Measurements from ENCODE around the gene KDM3B.

KDM3B gene

DNA sequence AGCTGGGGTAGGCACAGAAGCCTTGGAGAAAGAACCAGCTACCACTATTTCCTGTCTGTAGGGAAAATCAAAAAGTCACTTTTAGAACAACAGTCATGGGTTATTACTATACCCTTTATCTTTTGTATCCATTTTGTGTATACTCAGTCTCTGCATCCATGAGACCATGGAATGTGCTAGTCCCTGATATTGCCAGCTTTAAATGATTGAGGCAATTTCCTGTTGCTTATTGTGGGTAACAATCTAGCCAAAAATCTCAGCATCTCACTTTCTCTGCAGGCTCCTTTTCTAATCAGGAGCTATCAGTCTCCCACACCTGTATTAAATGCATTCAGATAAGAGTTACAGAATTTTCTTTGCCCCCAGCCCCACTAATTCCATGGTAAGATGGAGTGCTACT lies 968 bp upstream of the KDM3B start:
- H3K9me3 ChIP-seq (ENCODE audit: insufficient read depth, low read depth, low read length): peaks cover 5% of the 10 kb centered on the region; the same call in 1 of the 2 replicates
- H3K4me1 ChIP-seq (ENCODE audit: insufficient read depth, low read length): peaks cover 18% of the 10 kb centered on the region
- peaks cover 33% of the 10 kb centered on the region for H3K36me3 ChIP-seq (ENCODE audit: insufficient read depth, low read length)
- no peak overlapping the region for H3K4me3 ChIP-seq (ENCODE audit: low read length)
- no peaks in the 10 kb centered on the region for H3K27me3 ChIP-seq (ENCODE audit: insufficient read depth, low read length)
- H3K9ac ChIP-seq (ENCODE audit: low read depth, low read length): no peak overlapping the region
- H3K27ac ChIP-seq (ENCODE audit: low read depth, low read length): no peak overlapping the region

DNA sequence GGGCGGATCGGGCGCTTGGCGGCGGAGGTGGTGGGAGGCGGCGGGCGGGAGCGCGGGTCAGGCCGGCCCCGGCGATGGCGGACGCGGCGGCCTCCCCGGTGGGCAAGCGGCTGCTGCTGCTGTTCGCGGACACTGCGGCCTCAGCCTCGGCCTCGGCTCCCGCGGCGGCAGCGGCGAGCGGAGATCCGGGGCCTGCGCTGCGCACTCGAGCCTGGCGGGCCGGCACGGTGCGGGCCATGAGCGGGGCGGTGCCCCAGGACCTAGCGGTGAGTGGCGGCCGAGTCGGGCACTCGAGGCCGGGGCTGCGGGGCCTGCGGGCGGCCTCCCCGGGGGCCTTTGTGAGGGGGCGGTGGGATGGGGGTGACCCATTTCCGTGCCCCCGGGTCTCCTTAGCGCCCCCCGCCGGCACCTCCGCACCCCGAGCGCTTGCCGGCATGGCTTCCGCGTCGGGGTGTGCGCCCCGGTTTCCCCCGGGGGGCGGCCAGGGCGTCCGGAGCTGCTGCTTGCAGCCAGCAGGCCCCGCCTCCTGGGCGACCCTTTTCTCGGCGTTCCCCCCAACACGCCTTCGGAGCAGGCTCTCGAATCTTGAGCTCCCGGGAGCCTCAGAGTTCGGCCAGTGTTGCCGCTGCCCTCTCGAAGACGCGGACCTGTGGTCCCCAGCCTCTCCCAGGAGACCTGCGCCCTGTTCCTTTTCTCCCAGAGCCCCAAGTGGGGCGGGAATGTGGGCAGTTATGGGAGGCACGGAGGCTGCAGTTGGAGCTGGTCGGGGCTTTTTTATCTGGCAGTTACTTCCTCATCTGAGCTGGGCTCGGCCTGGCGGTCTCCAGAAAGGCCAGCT lies 456 bp downstream of the KDM3B start:
- WGBS: under 1% methylated on average over 88 of the region's 88 CpGs
- Histone ChIP-seq H3K9ac (ENCODE audit: low read depth, low read length) (peak overlapping the region; percentile 95), H3K9me3 (ENCODE audit: insufficient read depth, low read depth, low read length) (peaks cover 5% of the 10 kb centered on the region; the same call in 1 of the 2 replicates), H3K27me3 (ENCODE audit: insufficient read depth, low read length) (no peaks in the 10 kb centered on the region), H3K4me3 (ENCODE audit: low read length) (peak overlapping the region; percentile 98), H3K27ac (ENCODE audit: low read depth, low read length) (peak overlapping the region; percentile 91), H3K36me3 (ENCODE audit: insufficient read depth, low read length) (peaks cover 18% of the 10 kb centered on the region), H3K4me1 (ENCODE audit: insufficient read depth, low read length) (peaks cover 18% of the 10 kb centered on the region)

DNA sequence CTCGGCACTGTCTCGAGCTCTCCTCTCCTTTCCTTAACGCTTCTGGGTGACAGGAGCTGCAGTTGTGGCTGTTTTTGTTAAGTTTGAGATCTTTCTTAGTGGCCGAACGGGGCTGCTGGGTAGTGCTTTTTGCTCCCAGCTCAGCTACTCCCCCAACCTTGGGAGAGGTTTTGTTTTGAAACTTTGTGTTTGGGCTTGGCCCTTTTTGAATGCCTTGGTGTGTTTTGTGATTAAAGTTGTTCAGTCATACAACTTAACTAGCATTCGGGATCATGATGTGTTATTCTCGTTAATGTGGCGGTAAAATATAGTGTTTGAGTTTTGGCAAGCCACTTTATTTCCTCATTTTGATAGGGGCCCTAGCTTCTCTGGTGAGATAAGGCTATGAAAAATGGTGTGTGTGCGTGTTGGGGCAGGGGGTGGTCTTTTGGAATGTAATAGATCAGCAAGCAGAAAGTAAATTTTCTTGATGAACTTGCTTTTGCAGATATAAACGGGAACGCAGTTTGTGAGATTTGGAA lies 1.1 kb downstream of the KDM3B start:
- peak overlapping the region; percentile 95 for H3K9ac ChIP-seq (ENCODE audit: low read depth, low read length)
- H3K4me1 ChIP-seq (ENCODE audit: insufficient read depth, low read length): peaks cover 18% of the 10 kb centered on the region
- 8% methylated on average over 11 of the region's 11 CpGs for whole genome bisulfite sequencing
- H3K27me3 ChIP-seq (ENCODE audit: insufficient read depth, low read length): no peaks in the 10 kb centered on the region
- H3K9me3 ChIP-seq (ENCODE audit: insufficient read depth, low read depth, low read length): peaks cover 5% of the 10 kb centered on the region; the same call in 1 of the 2 replicates
- peak overlapping the region; percentile 91 for H3K27ac ChIP-seq (ENCODE audit: low read depth, low read length)
- peaks cover 12% of the 10 kb centered on the region for H3K36me3 ChIP-seq (ENCODE audit: insufficient read depth, low read length)
- H3K4me3 ChIP-seq (ENCODE audit: low read length): peak overlapping the region; percentile 98

DNA sequence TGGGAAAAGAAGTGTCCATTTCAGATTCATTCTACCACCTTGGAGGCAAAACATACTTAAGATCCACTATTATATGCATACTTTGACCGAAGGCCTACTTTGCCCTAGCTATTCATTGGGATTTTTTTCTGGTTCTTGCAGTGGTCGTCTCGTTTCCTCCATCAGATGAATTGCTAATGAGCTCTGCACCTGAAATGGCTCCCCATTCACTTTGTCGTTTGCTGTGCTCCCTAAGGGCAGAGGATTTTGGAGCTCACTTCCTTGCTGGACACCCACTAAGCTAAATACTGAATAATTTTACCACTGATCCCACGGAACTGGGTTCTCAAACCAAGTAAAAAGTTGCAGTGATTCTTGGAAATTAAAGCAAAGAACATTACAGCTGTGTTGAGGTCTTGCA lies 1.9 kb downstream of the KDM3B start:
- Histone ChIP-seq H3K27ac (ENCODE audit: low read depth, low read length) (peak overlapping the region; percentile 91; the same call in 1 of the 2 replicates), H3K27me3 (ENCODE audit: insufficient read depth, low read length) (no peaks in the 10 kb centered on the region), H3K4me3 (ENCODE audit: low read length) (peak overlapping the region; percentile 98), H3K36me3 (ENCODE audit: insufficient read depth, low read length) (peaks cover 4% of the 10 kb centered on the region), H3K4me1 (ENCODE audit: insufficient read depth, low read length) (peaks cover 18% of the 10 kb centered on the region), H3K9me3 (ENCODE audit: insufficient read depth, low read depth, low read length) (peaks cover 5% of the 10 kb centered on the region; the same call in 1 of the 2 replicates), H3K9ac (ENCODE audit: low read depth, low read length) (peak overlapping the region; percentile 95; the same call in 1 of the 2 replicates)
- 16% methylated on average over 5 of the region's 5 CpGs for WGBS

DNA sequence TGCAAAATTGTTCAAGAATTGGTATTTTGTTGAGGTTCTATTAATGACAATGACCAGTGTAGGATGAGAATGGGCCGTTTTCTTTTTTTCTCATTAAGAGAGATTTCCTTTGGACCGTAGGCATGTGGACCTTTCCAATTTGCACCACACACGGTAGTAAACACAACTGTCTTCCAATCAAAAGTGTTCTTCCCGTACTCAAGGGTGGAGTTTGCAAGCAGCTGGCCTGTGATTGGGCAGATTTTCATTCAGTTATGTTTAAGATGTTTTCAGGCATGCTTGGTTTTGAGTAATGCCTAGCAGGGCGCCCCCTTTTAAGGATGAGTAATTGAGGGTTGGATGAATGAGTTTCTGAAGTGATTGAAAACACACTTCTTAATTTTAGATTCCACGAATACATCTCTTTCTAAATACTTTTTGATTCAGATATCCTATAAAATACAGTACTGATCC lies 2.5 kb downstream of the KDM3B start:
- Histone ChIP-seq H3K4me1 (ENCODE audit: insufficient read depth, low read length) (peaks cover 18% of the 10 kb centered on the region), H3K27me3 (ENCODE audit: insufficient read depth, low read length) (no peaks in the 10 kb centered on the region), H3K4me3 (ENCODE audit: low read length) (peak overlapping the region; percentile 98), H3K27ac (ENCODE audit: low read depth, low read length) (no peak overlapping the region; the same call in 1 of the 2 replicates), H3K9me3 (ENCODE audit: insufficient read depth, low read depth, low read length) (peaks cover 5% of the 10 kb centered on the region; the same call in 1 of the 2 replicates), H3K9ac (ENCODE audit: low read depth, low read length) (no peak overlapping the region), H3K36me3 (ENCODE audit: insufficient read depth, low read length) (no peaks in the 10 kb centered on the region)
- 43% methylated on average over 4 of the region's 6 CpGs for whole genome bisulfite sequencing

DNA sequence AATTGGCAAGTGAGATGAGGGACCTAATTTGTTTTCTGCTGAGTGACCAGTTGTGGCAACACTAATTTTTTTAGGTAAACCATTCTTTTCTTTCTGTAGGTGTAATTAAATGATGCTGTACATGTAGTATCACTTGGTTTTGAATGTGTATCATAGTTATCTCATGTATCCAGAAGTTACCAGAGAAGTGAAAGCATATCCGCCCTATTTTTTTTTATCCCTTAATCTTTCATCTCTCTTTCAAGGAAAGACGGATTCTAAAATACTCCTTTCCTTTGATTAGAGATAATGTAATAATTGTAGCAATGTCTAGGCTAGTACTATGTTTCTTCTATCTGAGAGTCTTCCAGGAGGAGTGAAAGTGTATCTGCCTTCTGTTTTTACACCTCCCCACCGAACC lies 7.1 kb downstream of the KDM3B start:
- no CpG with 5 or more reads among the region's 3 CpGs for WGBS
- H3K36me3 ChIP-seq (ENCODE audit: insufficient read depth, low read length): no peaks in the 10 kb centered on the region
- no peaks in the 10 kb centered on the region for H3K9me3 ChIP-seq (ENCODE audit: insufficient read depth, low read depth, low read length)
- no peak overlapping the region for H3K4me3 ChIP-seq (ENCODE audit: low read length)
- no peaks in the 10 kb centered on the region for H3K27me3 ChIP-seq (ENCODE audit: insufficient read depth, low read length)
- H3K9ac ChIP-seq (ENCODE audit: low read depth, low read length): no peak overlapping the region
- peaks cover 14% of the 10 kb centered on the region for H3K4me1 ChIP-seq (ENCODE audit: insufficient read depth, low read length)
- H3K27ac ChIP-seq (ENCODE audit: low read depth, low read length): no peak overlapping the region

DNA sequence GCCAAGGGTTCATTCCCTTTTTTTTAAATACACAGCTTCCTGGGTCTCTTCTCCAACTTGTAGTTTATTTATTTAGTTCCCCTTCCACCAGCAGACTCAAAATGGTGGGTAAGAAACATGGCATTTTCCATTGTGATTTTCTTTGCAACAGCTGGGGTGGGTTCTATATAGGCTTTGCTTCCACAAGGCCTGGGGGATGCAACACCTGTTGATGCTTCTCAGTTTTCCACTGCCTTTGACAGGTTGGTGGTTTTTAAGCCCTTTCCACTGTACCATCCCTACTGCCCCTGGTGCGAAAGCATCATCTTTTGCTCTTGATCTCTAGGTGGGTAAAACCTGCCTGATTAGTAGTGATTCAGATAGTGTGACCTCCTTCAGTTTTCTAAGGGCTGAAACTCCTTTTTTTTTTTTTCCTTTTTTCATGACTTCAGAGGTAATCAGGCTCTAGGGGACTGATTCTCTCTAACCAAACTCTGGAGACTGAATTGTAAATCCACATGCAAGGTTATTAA lies 8.5 kb downstream of the KDM3B start:
- Histone ChIP-seq H3K4me3 (ENCODE audit: low read length) (no peak overlapping the region), H3K4me1 (ENCODE audit: insufficient read depth, low read length) (peaks cover 5% of the 10 kb centered on the region; the same call in 1 of the 2 replicates), H3K9ac (ENCODE audit: low read depth, low read length) (no peak overlapping the region), H3K9me3 (ENCODE audit: insufficient read depth, low read depth, low read length) (no peaks in the 10 kb centered on the region), H3K36me3 (ENCODE audit: insufficient read depth, low read length) (no peaks in the 10 kb centered on the region), H3K27me3 (ENCODE audit: insufficient read depth, low read length) (no peaks in the 10 kb centered on the region), H3K27ac (ENCODE audit: low read depth, low read length) (no peak overlapping the region)
- WGBS: no CpG with 5 or more reads among the region's 1 CpG

DNA sequence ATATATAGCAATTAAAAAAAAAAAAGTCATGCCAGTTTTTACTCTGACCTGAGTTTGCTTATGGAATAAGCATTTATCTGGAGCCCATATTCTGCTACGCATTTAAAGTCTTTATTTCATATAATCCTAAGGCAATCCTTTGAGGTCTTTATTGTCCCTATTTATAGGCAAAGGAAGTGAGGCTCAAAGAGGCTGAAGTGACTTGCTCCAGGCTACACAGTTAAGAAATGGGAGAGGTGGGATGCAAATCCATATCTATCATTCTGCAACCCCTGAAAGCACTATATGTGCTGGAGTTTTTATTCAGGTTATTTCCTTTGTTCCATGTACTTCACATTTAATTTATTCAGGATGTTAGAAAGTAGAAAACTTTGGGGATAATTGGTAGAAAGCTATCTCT lies 12.1 kb downstream of the KDM3B start:
- no peaks in the 10 kb centered on the region for H3K27me3 ChIP-seq (ENCODE audit: insufficient read depth, low read length)
- no peaks in the 10 kb centered on the region for H3K9me3 ChIP-seq (ENCODE audit: insufficient read depth, low read depth, low read length)
- no peaks in the 10 kb centered on the region for H3K36me3 ChIP-seq (ENCODE audit: insufficient read depth, low read length)
- no CpG with 5 or more reads among the region's 1 CpG for WGBS
- peaks cover 5% of the 10 kb centered on the region; the same call in 1 of the 2 replicates for H3K4me1 ChIP-seq (ENCODE audit: insufficient read depth, low read length)
- H3K27ac ChIP-seq (ENCODE audit: low read depth, low read length): no peak overlapping the region
- H3K4me3 ChIP-seq (ENCODE audit: low read length): no peak overlapping the region
- no peak overlapping the region for H3K9ac ChIP-seq (ENCODE audit: low read depth, low read length)

DNA sequence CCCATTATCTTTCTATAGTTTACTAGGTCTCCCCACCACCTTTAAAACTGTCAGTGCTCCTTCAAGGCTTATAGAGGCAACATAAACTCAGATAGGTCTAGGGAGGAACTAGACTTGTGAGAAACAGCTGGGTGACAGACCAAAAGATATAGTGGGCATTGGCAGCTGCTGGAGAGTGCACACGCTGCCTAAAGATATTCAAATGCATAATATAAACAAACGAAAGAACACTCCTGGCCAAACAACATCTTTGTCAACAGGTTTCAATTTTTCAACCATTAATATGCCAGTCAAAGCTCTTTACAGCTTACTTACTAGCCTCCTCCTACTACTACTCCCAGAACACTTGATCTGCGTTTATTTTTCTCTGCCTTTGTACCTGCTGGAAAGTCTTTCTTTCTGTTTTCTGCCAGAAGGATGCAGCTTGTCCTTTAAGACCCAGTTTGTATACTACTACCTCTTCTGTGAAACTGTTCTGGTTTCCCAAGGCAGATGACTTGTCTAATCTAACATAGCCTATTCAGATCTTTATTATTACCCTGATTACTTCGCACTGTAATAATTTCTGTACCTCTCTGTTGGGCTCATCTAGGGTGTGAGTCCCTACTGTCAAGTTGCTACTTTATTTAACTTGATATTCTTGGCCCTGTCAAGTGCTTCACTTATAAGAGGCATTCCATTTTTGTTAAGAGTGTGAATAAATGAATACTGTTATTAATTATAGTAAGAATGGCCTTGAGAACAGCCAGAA lies 14.3 kb downstream of the KDM3B start:
- H3K4me1 ChIP-seq (ENCODE audit: insufficient read depth, low read length): peaks cover 5% of the 10 kb centered on the region; the same call in 1 of the 2 replicates
- 88% methylated on average over 4 of the region's 4 CpGs for WGBS
- no peaks in the 10 kb centered on the region for H3K36me3 ChIP-seq (ENCODE audit: insufficient read depth, low read length)
- no peaks in the 10 kb centered on the region for H3K27me3 ChIP-seq (ENCODE audit: insufficient read depth, low read length)
- H3K27ac ChIP-seq (ENCODE audit: low read depth, low read length): no peak overlapping the region
- no peaks in the 10 kb centered on the region for H3K9me3 ChIP-seq (ENCODE audit: insufficient read depth, low read depth, low read length)
- H3K4me3 ChIP-seq (ENCODE audit: low read length): no peak overlapping the region
- no peak overlapping the region for H3K9ac ChIP-seq (ENCODE audit: low read depth, low read length)

DNA sequence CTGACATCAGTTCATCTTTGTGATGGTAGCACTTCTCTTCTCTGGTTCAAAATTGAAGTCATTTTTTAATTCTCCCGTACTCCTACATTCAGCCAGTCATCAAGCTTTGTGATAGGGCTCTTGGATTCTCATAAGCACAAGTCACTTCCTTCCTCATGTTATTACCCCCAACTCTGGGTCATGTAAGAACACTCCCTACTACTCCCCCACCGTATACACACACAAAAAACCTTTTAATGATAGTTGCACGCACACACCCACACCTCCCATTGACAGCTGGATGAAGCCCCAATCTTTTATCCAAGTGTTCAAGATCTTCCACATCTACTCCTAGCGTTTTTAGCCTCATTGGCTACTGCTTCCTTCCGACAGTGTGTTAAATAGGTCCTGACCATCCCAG lies 16.8 kb downstream of the KDM3B start:
- Histone ChIP-seq H3K9ac (ENCODE audit: low read depth, low read length) (no peak overlapping the region), H3K4me1 (ENCODE audit: insufficient read depth, low read length) (peaks cover 4% of the 10 kb centered on the region; the same call in 1 of the 2 replicates), H3K9me3 (ENCODE audit: insufficient read depth, low read depth, low read length) (no peaks in the 10 kb centered on the region), H3K27me3 (ENCODE audit: insufficient read depth, low read length) (no peaks in the 10 kb centered on the region), H3K27ac (ENCODE audit: low read depth, low read length) (no peak overlapping the region), H3K4me3 (ENCODE audit: low read length) (no peak overlapping the region), H3K36me3 (ENCODE audit: insufficient read depth, low read length) (peaks cover 16% of the 10 kb centered on the region)
- 90% methylated on average over 5 of the region's 5 CpGs for WGBS

DNA sequence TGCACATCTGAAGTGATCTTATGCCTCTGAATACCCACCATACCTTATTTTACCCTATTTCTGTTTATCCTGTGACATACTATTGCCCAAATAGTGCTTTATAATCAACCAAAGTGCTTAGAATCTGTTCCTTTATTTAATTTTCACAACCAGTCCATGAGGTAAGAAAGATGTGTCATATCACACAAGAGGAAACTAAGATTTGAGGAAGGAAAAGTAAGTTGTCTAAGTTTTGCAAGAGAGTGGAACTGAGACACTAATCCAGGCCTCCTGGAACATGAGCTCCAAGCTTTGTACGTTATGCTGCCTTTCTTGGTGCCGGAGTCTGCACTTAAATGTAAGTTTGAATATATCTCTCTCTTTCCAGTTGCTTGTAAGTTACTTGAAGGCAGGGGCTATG lies 17.2 kb downstream of the KDM3B start:
- Histone ChIP-seq H3K9ac (ENCODE audit: low read depth, low read length) (no peak overlapping the region), H3K36me3 (ENCODE audit: insufficient read depth, low read length) (peaks cover 19% of the 10 kb centered on the region), H3K9me3 (ENCODE audit: insufficient read depth, low read depth, low read length) (no peaks in the 10 kb centered on the region), H3K4me1 (ENCODE audit: insufficient read depth, low read length) (no peaks in the 10 kb centered on the region), H3K27me3 (ENCODE audit: insufficient read depth, low read length) (no peaks in the 10 kb centered on the region), H3K4me3 (ENCODE audit: low read length) (no peak overlapping the region), H3K27ac (ENCODE audit: low read depth, low read length) (no peak overlapping the region)
- WGBS: 86% methylated on average over 2 of the region's 2 CpGs

Measured in HUES64 (cell line).